ENCODE data around the gene WSCD2. TPM values are rescaled to one million over a fixed set of nuclear protein-coding genes. Genes with fewer than 3 reads are reported as not detected.

The WSCD2 gene
- total RNA-seq, 2 experiments from 2014 or later = not detected

DNA sequence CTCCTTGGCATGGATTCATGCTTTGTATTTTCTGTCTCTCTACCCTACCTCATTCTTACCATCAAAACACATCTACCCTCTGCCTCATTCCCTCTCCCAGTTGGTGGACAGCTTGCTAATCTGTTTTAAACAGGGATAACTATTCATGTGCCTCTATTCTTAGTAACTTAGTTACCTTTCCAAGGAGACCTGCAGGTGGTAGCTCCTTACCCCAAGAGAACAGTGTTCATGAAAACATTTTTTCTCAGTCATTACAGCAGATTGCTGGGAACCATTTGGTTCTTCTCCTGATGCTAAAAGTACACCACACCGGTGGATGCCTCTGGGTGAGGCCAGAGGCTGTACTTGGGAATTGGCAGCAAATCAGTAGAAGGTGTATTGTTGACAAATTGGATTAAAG is 137.0 kb downstream of the WSCD2 start:
- H3K4me1 Mint-ChIP-seq = no peaks in the 10 kb centered on the region
- no peak overlapping the region for H3K27ac Mint-ChIP-seq
- no peak for DNase-seq
- no peak overlapping the region for H3K4me3 Mint-ChIP-seq
- POLR2A ChIA-PET = no interaction called here
- peaks cover 5% of the 10 kb centered on the region for H3K9me3 Mint-ChIP-seq
- H3K36me3 Mint-ChIP-seq (ENCODE audit: low read depth) = no peaks in the 10 kb centered on the region
- CTCF ChIA-PET = no interaction called here
- peaks cover 10% of the 10 kb centered on the region for H3K27me3 Mint-ChIP-seq

DNA sequence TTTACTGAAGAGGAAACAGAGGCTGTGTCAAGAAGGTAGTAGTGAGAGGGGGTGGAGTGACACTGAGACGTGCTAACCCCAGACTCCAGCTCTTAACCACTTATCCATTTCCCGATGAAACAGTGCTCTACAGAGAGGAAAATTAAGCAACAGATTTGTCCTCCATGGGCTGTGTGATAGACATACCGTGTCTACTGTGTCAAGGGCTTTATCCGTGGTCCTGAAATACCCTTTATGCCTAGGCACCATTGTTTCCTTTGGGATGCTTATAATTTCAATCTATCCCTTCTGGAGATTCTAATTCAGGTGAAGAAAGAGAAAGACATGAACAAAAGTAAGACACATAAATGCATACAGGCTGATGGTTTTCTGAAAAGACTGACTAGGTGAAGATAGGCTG is 138.4 kb downstream of the WSCD2 start:
- ChIA-PET CTCF (no interaction called here), POLR2A (no interaction called here)
- DNase-seq = no peak
- no peak overlapping the region for H3K27ac Mint-ChIP-seq
- no peaks in the 10 kb centered on the region for H3K4me1 Mint-ChIP-seq
- peaks cover 10% of the 10 kb centered on the region for H3K27me3 Mint-ChIP-seq
- H3K36me3 Mint-ChIP-seq (ENCODE audit: low read depth) = no peaks in the 10 kb centered on the region
- no peaks in the 10 kb centered on the region for H3K9me3 Mint-ChIP-seq
- H3K4me3 Mint-ChIP-seq = no peak overlapping the region

- H3K9me3 Mint-ChIP-seq = no peaks in the 10 kb centered on the region
- no peaks in the 10 kb centered on the region for H3K36me3 Mint-ChIP-seq (ENCODE audit: low read depth)
- H3K27ac Mint-ChIP-seq = no peak overlapping the region
- POLR2A ChIA-PET = no interaction called here
- DNase-seq = no peak
- H3K27me3 Mint-ChIP-seq = peaks cover 10% of the 10 kb centered on the region
- no peak overlapping the region for H3K4me3 Mint-ChIP-seq
- CTCF ChIA-PET = no interaction called here
- no peaks in the 10 kb centered on the region for H3K4me1 Mint-ChIP-seq
These were observed 139.3 kb downstream of the WSCD2 start for GRCh38 chr12:108268397-108268796.

DNA sequence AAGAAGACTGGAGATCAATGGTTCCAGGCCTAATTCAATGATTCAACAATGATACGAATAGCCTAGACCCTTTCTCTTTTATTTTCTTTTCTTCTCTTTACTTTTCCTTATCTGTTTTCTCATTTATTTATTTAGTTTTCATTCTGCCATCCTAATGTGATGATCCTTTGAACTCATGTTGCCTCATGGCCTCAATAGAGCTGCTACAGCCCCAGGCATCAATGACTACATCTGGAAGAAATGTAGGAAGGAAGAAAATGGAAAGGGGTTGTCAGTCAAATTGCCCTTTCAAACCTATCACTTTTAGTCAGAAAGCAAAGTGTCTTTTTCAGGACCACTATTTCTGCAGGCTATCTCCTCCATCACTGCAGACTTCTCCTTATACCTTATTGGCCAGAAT is 140.1 kb downstream of the WSCD2 start:
- no peaks in the 10 kb centered on the region for H3K4me1 Mint-ChIP-seq
- POLR2A ChIA-PET = no interaction called here
- H3K9me3 Mint-ChIP-seq = no peaks in the 10 kb centered on the region
- H3K36me3 Mint-ChIP-seq (ENCODE audit: low read depth) = no peaks in the 10 kb centered on the region
- no peak overlapping the region for H3K27ac Mint-ChIP-seq
- peaks cover 10% of the 10 kb centered on the region for H3K27me3 Mint-ChIP-seq
- DNase-seq = no peak
- no peak overlapping the region for H3K4me3 Mint-ChIP-seq
- CTCF ChIA-PET = interaction anchor here (0.6 kb wide), 1 partner anchor 19 kb away, joined by 3 read pairs; no protein-coding TSS in a partner anchor

DNA sequence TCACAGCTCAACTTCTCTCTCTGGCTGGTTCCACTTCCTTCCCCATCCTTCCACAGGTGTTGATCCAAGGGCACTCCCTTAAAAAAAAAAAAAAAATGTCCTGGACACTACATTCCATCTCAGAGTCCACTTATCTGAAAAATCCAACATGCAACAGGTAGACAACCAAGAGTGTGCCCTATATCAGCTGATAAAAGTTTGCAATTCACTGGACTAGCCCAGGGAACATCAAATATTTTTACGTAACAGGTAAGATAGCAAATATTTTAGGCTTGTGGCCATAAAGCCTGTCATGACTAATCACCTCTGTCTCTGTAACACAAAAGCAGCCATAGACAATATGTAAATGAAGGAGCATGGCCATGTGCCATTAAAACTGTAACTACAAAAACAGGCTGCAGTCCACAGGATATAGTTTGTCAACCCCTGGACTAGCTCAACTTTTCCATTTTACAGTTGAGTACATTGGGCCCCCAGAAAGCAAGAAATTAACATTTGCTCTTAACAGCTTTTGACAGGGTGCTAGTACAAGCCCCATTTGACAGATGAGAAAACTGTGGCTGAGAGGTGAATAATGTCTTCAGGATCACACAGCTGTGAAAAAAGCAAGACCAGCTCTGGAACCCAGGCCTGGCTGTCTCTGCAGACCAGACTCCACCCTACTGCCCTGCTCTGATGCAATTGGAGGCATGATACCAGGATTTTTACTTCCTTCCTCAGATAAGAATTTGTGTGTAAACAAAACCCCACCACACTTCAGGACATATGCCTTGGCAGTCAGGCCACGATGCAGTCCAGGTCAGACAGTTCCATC is 141.2 kb downstream of the WSCD2 start:
- CTCF ChIA-PET = interaction anchor here (1.6 kb wide), 1 partner anchor 18 kb away, joined by 3 read pairs; no protein-coding TSS in a partner anchor
- H3K27me3 Mint-ChIP-seq = peaks cover 6% of the 10 kb centered on the region
- no peaks in the 10 kb centered on the region for H3K9me3 Mint-ChIP-seq
- H3K36me3 Mint-ChIP-seq (ENCODE audit: low read depth) = no peaks in the 10 kb centered on the region
- DNase-seq = no peak
- no peaks in the 10 kb centered on the region for H3K4me1 Mint-ChIP-seq
- POLR2A ChIA-PET = no interaction called here
- H3K4me3 Mint-ChIP-seq = no peak overlapping the region
- no peak overlapping the region for H3K27ac Mint-ChIP-seq

DNA sequence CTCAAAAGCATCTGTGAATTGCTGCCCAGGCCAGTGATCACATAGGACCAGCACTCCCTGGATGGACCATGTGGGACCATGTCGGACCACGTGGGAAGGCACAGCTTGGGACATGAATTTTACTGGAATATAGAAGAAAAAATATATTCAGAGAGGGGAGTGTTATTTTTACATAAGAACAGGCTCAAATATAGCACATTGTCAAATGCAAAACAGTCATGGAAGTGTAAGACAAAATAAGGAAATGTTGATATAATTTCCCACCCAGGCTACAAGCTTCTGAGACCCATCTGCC is 141.7 kb downstream of the WSCD2 start:
- Mint-ChIP-seq H3K36me3 (ENCODE audit: low read depth) (no peaks in the 10 kb centered on the region), H3K4me1 (no peaks in the 10 kb centered on the region), H3K4me3 (no peak overlapping the region), H3K27me3 (peaks cover 6% of the 10 kb centered on the region), H3K9me3 (no peaks in the 10 kb centered on the region), H3K27ac (no peak overlapping the region)
- DNase-seq = no peak
- POLR2A ChIA-PET = no interaction called here
- CTCF ChIA-PET = interaction anchor here (1.6 kb wide), 1 partner anchor 18 kb away, joined by 3 read pairs; no protein-coding TSS in a partner anchor

GRCh38 chr12:108271951-108272872 is 143.1 kb downstream of the WSCD2 start:
- Mint-ChIP-seq H3K4me1 (no peaks in the 10 kb centered on the region), H3K9me3 (no peaks in the 10 kb centered on the region), H3K4me3 (no peak overlapping the region), H3K27ac (no peak overlapping the region), H3K27me3 (peaks cover 2% of the 10 kb centered on the region), H3K36me3 (ENCODE audit: low read depth) (no peaks in the 10 kb centered on the region)
- POLR2A ChIA-PET = no interaction called here
- CTCF ChIA-PET = no interaction called here
- no peak for DNase-seq

- no peaks in the 10 kb centered on the region for H3K36me3 Mint-ChIP-seq (ENCODE audit: low read depth)
- ChIA-PET POLR2A (no interaction called here), CTCF (no interaction called here)
- no peak overlapping the region for H3K4me3 Mint-ChIP-seq
- H3K9me3 Mint-ChIP-seq = no peaks in the 10 kb centered on the region
- H3K27me3 Mint-ChIP-seq = no peaks in the 10 kb centered on the region
- no peak for DNase-seq
- no peak overlapping the region for H3K27ac Mint-ChIP-seq
- no peaks in the 10 kb centered on the region for H3K4me1 Mint-ChIP-seq
These were observed 144.1 kb downstream of the WSCD2 start for GRCh38 chr12:108273217-108273616.

DNA sequence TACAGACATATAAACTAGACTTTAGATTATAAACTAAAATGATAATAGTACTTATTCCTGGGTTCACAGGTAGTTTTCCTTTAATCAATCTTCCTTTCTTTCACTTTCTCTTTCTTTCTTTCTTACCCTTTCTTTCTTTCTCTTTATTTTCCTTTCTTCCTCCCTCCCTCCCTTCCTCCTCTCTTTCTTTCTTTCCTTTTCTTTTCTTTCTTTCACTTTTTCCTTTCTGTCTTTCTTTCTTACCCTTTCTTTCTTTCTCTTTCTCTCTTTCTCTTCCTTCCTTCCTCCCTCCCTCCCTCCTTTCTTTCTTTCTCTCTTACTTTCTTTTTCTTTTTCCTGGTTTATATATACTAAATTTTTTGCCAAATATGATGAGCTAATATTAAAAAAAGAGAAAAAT is 148.5 kb downstream of the WSCD2 start:
- Mint-ChIP-seq H3K4me3 (no peak overlapping the region), H3K4me1 (peaks cover 4% of the 10 kb centered on the region), H3K27ac (no peak overlapping the region), H3K9me3 (no peaks in the 10 kb centered on the region), H3K27me3 (peaks cover 10% of the 10 kb centered on the region), H3K36me3 (ENCODE audit: low read depth) (no peaks in the 10 kb centered on the region)
- no peak for DNase-seq
- POLR2A ChIA-PET = no interaction called here
- CTCF ChIA-PET = no interaction called here

DNA sequence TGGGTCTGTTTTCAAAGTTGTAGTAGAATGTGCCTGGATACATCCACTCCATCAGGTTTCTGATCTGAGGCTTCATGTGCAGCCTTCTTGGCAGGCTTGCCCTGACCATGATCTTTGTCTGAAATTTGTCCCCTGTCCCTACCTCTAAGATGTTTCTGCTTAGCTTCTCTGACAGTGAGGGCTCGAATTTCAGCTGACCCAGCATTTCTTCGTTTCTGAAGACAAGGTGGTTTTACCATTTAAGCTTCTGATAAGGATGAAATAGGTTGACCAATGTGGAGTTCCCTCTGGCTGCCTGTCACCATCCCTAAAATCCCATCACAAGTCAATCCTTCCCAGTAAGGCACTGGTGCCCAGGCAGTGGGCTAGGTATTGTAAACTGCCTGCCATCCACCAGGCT is 153.1 kb downstream of the WSCD2 start:
- no peak for DNase-seq
- H3K36me3 Mint-ChIP-seq (ENCODE audit: low read depth) = no peaks in the 10 kb centered on the region
- no peak overlapping the region for H3K27ac Mint-ChIP-seq
- H3K27me3 Mint-ChIP-seq = peaks cover 11% of the 10 kb centered on the region
- ChIA-PET POLR2A (no interaction called here), CTCF (interaction anchor here (0.6 kb wide), 1 partner anchor 894 kb away, joined by 3 read pairs; no protein-coding TSS in a partner anchor)
- H3K9me3 Mint-ChIP-seq = no peaks in the 10 kb centered on the region
- H3K4me3 Mint-ChIP-seq = no peak overlapping the region
- peaks cover 15% of the 10 kb centered on the region for H3K4me1 Mint-ChIP-seq

- peaks cover 11% of the 10 kb centered on the region for H3K27me3 Mint-ChIP-seq
- no peaks in the 10 kb centered on the region for H3K36me3 Mint-ChIP-seq (ENCODE audit: low read depth)
- peaks cover 15% of the 10 kb centered on the region for H3K4me1 Mint-ChIP-seq
- no peak overlapping the region for H3K4me3 Mint-ChIP-seq
- DNase-seq = no peak
- ChIA-PET CTCF (interaction anchor here (0.6 kb wide), 1 partner anchor 895 kb away, joined by 3 read pairs; no protein-coding TSS in a partner anchor), POLR2A (no interaction called here)
- peak overlapping the region; percentile 48 for H3K27ac Mint-ChIP-seq
- no peaks in the 10 kb centered on the region for H3K9me3 Mint-ChIP-seq
These were observed 153.6 kb downstream of the WSCD2 start for GRCh38 chr12:108282676-108283075.

DNA sequence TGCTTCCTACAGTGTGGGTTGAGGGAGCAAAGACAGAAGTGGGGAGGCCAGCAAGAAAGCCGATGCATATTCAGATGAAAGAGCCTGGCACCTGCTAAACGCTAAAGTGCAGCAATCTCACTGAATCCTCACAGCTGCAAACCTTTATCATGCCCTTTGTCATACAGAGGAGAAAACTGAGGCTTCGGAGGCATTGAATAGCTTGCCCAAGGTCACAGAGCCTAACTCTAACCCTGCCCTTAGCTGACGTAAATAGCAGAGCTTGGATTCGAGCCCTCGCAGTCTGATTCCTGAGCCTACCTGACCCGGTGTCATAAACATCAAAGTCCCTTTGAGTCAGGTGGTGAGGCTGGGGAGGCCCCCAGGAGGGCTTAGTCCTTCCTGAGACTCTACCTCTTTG is 155.1 kb downstream of the WSCD2 start:
- peaks cover 15% of the 10 kb centered on the region for H3K4me1 Mint-ChIP-seq
- no peak overlapping the region for H3K27ac Mint-ChIP-seq
- ChIA-PET POLR2A (no interaction called here), CTCF (no interaction called here)
- no peak overlapping the region for H3K4me3 Mint-ChIP-seq
- DNase-seq = no peak
- H3K36me3 Mint-ChIP-seq (ENCODE audit: low read depth) = no peaks in the 10 kb centered on the region
- H3K9me3 Mint-ChIP-seq = no peaks in the 10 kb centered on the region
- peaks cover 11% of the 10 kb centered on the region for H3K27me3 Mint-ChIP-seq

DNA sequence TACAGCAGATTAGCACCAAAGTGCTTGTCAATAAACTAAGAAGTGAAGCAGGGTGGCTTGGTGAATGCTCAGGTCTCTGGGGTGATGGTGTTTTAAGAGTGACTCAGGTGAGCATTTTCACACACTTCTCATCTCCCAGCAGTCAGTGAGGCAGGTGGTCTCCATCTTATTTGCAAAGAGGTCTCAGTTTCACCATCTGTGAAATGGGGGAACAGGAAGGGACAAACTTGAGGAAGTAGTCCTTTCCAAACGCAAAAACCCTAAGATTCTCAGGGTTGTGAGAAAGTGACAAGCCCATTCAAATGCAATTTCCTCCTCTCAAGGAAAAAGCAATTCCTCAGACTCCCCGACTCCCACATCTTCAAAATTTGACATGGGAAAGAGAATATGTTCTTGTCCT is 155.9 kb downstream of the WSCD2 start:
- Mint-ChIP-seq H3K4me1 (peaks cover 15% of the 10 kb centered on the region), H3K9me3 (no peaks in the 10 kb centered on the region), H3K27ac (no peak overlapping the region), H3K36me3 (ENCODE audit: low read depth) (no peaks in the 10 kb centered on the region), H3K4me3 (no peak overlapping the region), H3K27me3 (peaks cover 4% of the 10 kb centered on the region)
- ChIA-PET POLR2A (no interaction called here), CTCF (no interaction called here)
- DNase-seq = no peak

All from activated CD4-positive, alpha-beta T cell treated with anti-CD3 and anti-CD28 coated beads, Interleukin-2, amount 10 ng/mL, durations not matched to agents 7 days and 5 days (primary cell).